GM20000 (cell line): ENCODE results near the gene AP4B1.

Experiments
- DNase-seq: peaks from one replicate; pipeline ENCODE4 v3.0.0; 2012; ENCODE audit warnings: low spot score
- CTCF ChIP-seq: IDR thresholded peaks from 2 replicates; pipeline ENCODE4 v1.5.1; 2012; ENCODE audit warnings: mild to moderate bottlenecking, control low read depth; ENCODE audit errors: extremely low read depth, missing control alignments

AP4B1 gene

GRCh38 chr1:113946112-113946511 is 41.5 kb upstream of the AP4B1 start:
- TF ChIP-seq CTCF = no peak
- no peak for DNase-seq

GRCh38 chr1:113945329-113945728 is 40.7 kb upstream of the AP4B1 start:
- DNase-seq = no peak
- TF ChIP-seq CTCF = no peak

- DNase-seq = no peak
- no peak for TF ChIP-seq CTCF
Observed at GRCh38 chr1:113943028-113943811, 38.6 kb upstream of the AP4B1 start.

GRCh38 chr1:113942527-113942926 is 37.9 kb upstream of the AP4B1 start:
- TF ChIP-seq CTCF = no peak
- DNase-seq = no peak

- TF ChIP-seq CTCF = no peak
- no peak for DNase-seq
Observed at GRCh38 chr1:113941245-113941559, 36.6 kb upstream of the AP4B1 start.

- no peak for TF ChIP-seq CTCF
- DNase-seq = peak; percentile 25
Observed at GRCh38 chr1:113940365-113941244, 36.0 kb upstream of the AP4B1 start.

- DNase-seq = no peak
- no peak for TF ChIP-seq CTCF
Observed at GRCh38 chr1:113938192-113938591, 33.6 kb upstream of the AP4B1 start.
